ENCODE results near the gene TIMM9.
"Not testable (repeated sequence)": the region's sequence is repeated elsewhere in the genome, so short reads cannot be mapped to it uniquely, and the experiment has no call there.

Gene TIMM9

GRCh38 chr14:58398495-58398894 is 28.8 kb downstream of the TIMM9 start:
- no peak for DNase-seq (ENCODE audit: low read depth in 2 of 2)

GRCh38 chr14:58397156-58397555 is 30.2 kb downstream of the TIMM9 start:
- no peak for DNase-seq (ENCODE audit: low read depth in 2 of 2)

- DNase-seq (ENCODE audit: low read depth in 2 of 2) = peak; percentile 28 to 53
Observed at GRCh38 chr14:58395812-58396788, 31.2 kb downstream of the TIMM9 start, which contains the start of gene TOMM20L. TOMM20L (plus strand) TSS chr14:58395930; CDS start chr14:58395958, 28 bp downstream.

- no peak for DNase-seq (ENCODE audit: low read depth in 2 of 2)
Observed at GRCh38 chr14:58395562-58395811, 31.8 kb downstream of the TIMM9 start.

- DNase-seq (ENCODE audit: low read depth in 2 of 2) = no peak
Observed at GRCh38 chr14:58390830-58391229, 36.5 kb downstream of the TIMM9 start.

GRCh38 chr14:58376791-58377190 is 50.5 kb downstream of the TIMM9 start:
- no peak for DNase-seq (ENCODE audit: low read depth in 2 of 2)

GRCh38 chr14:58368956-58369355 is 58.4 kb downstream of the TIMM9 start:
- DNase-seq (ENCODE audit: low read depth in 2 of 2) = no peak

GRCh38 chr14:58367296-58367695 is 60.0 kb downstream of the TIMM9 start:
- no peak for DNase-seq (ENCODE audit: low read depth in 2 of 2)

GRCh38 chr14:58364316-58364715 is 63.0 kb downstream of the TIMM9 start:
- no peak for DNase-seq (ENCODE audit: low read depth in 2 of 2)

- DNase-seq (ENCODE audit: low read depth in 2 of 2) = no peak
Observed at GRCh38 chr14:58362798-58363412, 64.4 kb downstream of the TIMM9 start.

GRCh38 chr14:58362272-58362671 is 65.1 kb downstream of the TIMM9 start:
- not testable (repeated sequence) for DNase-seq (ENCODE audit: low read depth in 2 of 2)

Measured in stimulated activated CD8-positive, alpha-beta memory T cell treated with anti-CD3 and anti-CD28 coated beads, Interleukin-15, amount 100 ng/mL, for 4 hours (primary cell).